AG20443 (cell line): ENCODE measurements around the gene TMPRSS9.
"Not testable (repeated sequence)": the region's sequence is repeated elsewhere in the genome, so short reads cannot be mapped to it uniquely, and the experiment has no call there.

Experiments used
- DNase-seq: peaks from one replicate; pipeline ENCODE4 v3.0.0; 2012; ENCODE audit warnings: low spot score, mixed read lengths

Gene TMPRSS9

GRCh38 chr19:2462635-2463421 lies 102.8 kb downstream of the TMPRSS9 start:
- peak; percentile 92 for DNase-seq

- not testable (repeated sequence) for DNase-seq
Measured at GRCh38 chr19:2463694-2464093, 103.6 kb downstream of the TMPRSS9 start.

- no peak for DNase-seq
Measured at GRCh38 chr19:2464389-2464788, 104.3 kb downstream of the TMPRSS9 start.

DNA sequence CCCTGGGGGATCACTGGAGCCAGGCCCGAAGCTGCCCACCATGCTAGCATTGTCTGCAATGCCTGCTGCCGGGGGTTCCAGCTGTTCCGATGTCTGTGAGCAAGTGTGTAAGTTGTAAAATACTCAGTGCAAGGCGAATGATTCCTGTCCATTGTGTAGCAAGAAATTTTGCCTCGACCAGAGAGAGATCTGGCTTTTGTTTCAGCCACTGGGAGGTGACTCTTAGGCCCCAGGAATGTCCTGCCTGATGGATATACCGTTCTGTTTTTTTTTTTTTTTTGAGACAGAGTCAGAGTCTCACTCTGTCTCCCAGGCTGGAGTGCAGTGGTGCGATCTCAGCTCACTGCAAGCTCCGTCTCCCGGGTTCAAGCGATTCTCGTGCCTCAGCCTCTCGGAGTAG lies 108.5 kb downstream of the TMPRSS9 start:
- no peak for DNase-seq

- peak; percentile 60 for DNase-seq
Measured at GRCh38 chr19:2469102-2469914, 109.2 kb downstream of the TMPRSS9 start.

- not testable (repeated sequence) for DNase-seq
Measured at GRCh38 chr19:2469915-2470200, 109.8 kb downstream of the TMPRSS9 start.

- DNase-seq = peak; percentile 90
Measured at GRCh38 chr19:2474232-2475017, 114.4 kb downstream of the TMPRSS9 start.

- DNase-seq = peak; percentile 54
Measured at GRCh38 chr19:2475018-2475701, 115.1 kb downstream of the TMPRSS9 start.
